Testis (tissue), 3 donors: ENCODE results near the gene GRIN2D. TPM values are rescaled to one million over a fixed set of nuclear protein-coding genes. Genes with fewer than 3 reads are reported as not detected.
A peak's percentile ranks its signal among the peaks of the same experiment; 100 is the strongest.

Experiments
- DNase-seq: peaks from one replicate; pipeline ENCODE4 v3.0.0-alpha.2; 2019
- H3K27ac ChIP-seq, 2 donors: fragments of 200-600 bp; sonication (generic); one replicate each; pipeline ENCODE4 v1.5.1; 2019
- H3K27me3 ChIP-seq: fragments of 200-600 bp; sonication (generic); one replicate; pipeline ENCODE4 v1.5.1; 2019
- H3K36me3 ChIP-seq: fragments of 200-600 bp; sonication (generic); one replicate; pipeline ENCODE4 v1.5.1; 2017; ENCODE audit warnings: low read depth; ENCODE audit errors: missing control alignments
- H3K4me1 ChIP-seq: fragments of 200-600 bp; sonication (generic); one replicate; pipeline ENCODE4 v1.5.1; 2019
- H3K4me3 ChIP-seq, 2 donors: fragments of 200-600 bp; sonication (generic); one replicate each; pipeline ENCODE4 v1.5.1; 2017 to 2019
- H3K9me3 ChIP-seq: fragments of 200-600 bp; sonication (generic); one replicate; pipeline ENCODE4 v1.5.1; 2017
- CTCF ChIP-seq, 3 experiments: fragments of 450-650 bp in 2 of 3; fragments of 200-600 bp in 1 of 3; sonication (generic) in 1 of 3; IDR thresholded peaks; one replicate each; pipeline ENCODE4 v1.5.1; 2016 to 2019; ENCODE audit warnings: antibody characterized with exemption in 3 of 3, mild to moderate bottlenecking in 2 of 3, moderate library complexity in 1 of 3
- POLR2A ChIP-seq: fragments of 450-650 bp; IDR thresholded peaks from one replicate; pipeline ENCODE4 v1.6.1; 2017; ENCODE audit warnings: antibody characterized with exemption, mild to moderate bottlenecking, moderate library complexity
- WGBS, 2 donors: methylation state at CpG; one replicate each; pipeline ENCODE4 v1.1.5; 2018; 5-methylcytosine and 5-hydroxymethylcytosine counted together
- intact Hi-C: fragments of 100-400 bp; cut with DNase I; formaldehyde crosslinking; loops from one replicate; pipeline ENCODE4 v1.15.1; 2023; ENCODE audit warnings: low total_unique reads
- polyA plus RNA-seq: library from polyadenylated mRNA; stranded (reverse); fragments of 350-450 nt; fragmentation: Illumina TruSeq; extraction: RNeasy Lipid Tissue Mini Kit (QIAGEN cat#74804); gene quantifications from one replicate; pipeline ENCODE4 v1.2.3, GENCODE V29; 2014; ENCODE audit warnings: low read depth, low replicate concordance; ENCODE audit not compliant: insufficient read depth
- total RNA-seq, 2 donors: library from RNA; depleted of rRNA; stranded (reverse); fragments of >200 nt; gene quantifications; one replicate each; pipeline ENCODE4 v1.2.3, GENCODE V29; 2016

Gene GRIN2D
- total and polyA plus RNA-seq, 3 donors from 2014 or later: 1.4 to 2.7 (median 2.4) TPM

- DNase-seq: peak; percentile 79
- 51 to 60% methylated on average over 1 to 3 of the region's 3 CpGs for WGBS, 2 donors
Observed at GRCh38 chr19:48403606-48404005, 10.1 kb downstream of the GRIN2D start.

DNA sequence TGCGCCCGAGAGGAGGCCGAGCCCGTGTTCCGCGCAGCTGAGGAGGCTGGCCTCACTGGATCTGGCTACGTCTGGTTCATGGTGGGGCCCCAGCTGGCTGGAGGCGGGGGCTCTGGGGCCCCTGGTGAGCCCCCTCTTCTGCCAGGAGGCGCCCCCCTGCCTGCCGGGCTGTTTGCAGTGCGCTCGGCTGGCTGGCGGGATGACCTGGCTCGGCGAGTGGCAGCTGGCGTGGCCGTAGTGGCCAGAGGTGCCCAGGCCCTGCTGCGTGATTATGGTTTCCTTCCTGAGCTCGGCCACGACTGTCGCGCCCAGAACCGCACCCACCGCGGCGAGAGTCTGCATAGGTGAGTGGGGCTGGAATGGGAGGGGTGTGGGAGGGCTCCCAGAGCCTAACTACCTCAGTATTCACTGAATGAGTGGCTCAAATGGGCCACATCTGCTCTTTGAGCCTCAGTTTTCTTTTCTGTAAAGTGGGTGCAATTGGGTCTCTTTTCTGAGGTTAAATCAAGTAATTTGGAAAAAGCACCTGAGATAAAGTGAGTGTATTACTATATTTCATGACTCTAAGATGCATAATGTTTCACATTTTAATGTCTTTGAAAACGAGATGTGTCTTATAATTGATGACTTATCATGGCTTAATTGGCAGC, 11.7 kb downstream of the GRIN2D start:
- Histone ChIP-seq H3K4me3 (no peak overlapping the region), H3K27ac (no peak overlapping the region), H3K27me3 (no peaks in the 10 kb centered on the region), H3K36me3 (no peaks in the 10 kb centered on the region), H3K9me3 (no peaks in the 10 kb centered on the region), H3K4me1 (no peaks in the 10 kb centered on the region)
- 65 to 74% methylated on average over 1 to 27 of the region's 27 CpGs for WGBS, 2 donors
- TF ChIP-seq POLR2A (no peak), CTCF (IDR thresholded peaks at IDR 0.05) (no peak)
- DNase-seq: no peak
- intact Hi-C loops: no loop called here

More at GRCh38 chr19:48403606-48404005, 10.1 kb downstream of the GRIN2D start:
- Histone ChIP-seq H3K27me3 (no peaks in the 10 kb centered on the region), H3K4me3 (no peak overlapping the region), H3K9me3 (no peaks in the 10 kb centered on the region), H3K4me1 (no peaks in the 10 kb centered on the region), H3K27ac (no peak overlapping the region), H3K36me3 (no peaks in the 10 kb centered on the region)
- intact Hi-C loops: no loop called here
- no peak for TF ChIP-seq CTCF (IDR thresholded peaks at IDR 0.05)
- no peak for TF ChIP-seq POLR2A

GRCh38 chr19:48405850-48406249, 12.4 kb downstream of the GRIN2D start:
- Histone ChIP-seq H3K27me3 (no peaks in the 10 kb centered on the region), H3K9me3 (no peaks in the 10 kb centered on the region), H3K4me1 (no peaks in the 10 kb centered on the region), H3K27ac (no peak overlapping the region), H3K4me3 (no peak overlapping the region), H3K36me3 (no peaks in the 10 kb centered on the region)
- TF ChIP-seq POLR2A (no peak), CTCF (IDR thresholded peaks at IDR 0.05) (no peak)
- intact Hi-C loops: no loop called here
- WGBS, 2 donors: 64 to 76% methylated on average over 13 of the region's 13 CpGs
- peak; percentile 61 for DNase-seq

DNA sequence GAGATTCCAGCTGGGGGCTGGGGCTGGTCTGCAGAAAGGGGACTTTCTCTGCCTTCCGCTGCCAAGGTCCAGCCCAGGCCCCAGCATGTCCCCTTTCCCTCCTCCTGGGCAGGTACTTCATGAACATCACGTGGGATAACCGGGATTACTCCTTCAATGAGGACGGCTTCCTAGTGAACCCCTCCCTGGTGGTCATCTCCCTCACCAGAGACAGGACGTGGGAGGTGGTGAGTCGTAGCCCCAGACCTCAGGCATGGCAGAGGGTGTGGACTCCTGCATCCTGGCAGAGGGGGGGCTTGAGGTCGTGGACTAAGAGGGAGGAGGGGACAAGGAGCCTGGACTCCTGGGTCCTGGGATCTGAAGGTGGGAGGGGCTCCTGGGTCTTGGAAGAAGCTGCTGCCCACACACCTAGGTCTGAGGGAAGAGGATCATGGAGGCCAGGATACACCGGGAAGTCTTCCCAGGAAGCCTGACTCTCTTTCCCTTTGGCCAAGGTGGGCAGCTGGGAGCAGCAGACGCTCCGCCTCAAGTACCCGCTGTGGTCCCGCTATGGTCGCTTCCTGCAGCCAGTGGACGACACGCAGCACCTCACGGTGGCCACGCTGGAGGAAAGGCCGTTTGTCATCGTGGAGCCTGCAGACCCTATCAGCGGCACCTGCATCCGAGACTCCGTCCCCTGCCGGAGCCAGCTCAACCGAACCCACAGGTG, 20.6 kb downstream of the GRIN2D start:
- Histone ChIP-seq H3K36me3 (no peaks in the 10 kb centered on the region), H3K4me3 (no peak overlapping the region)

More for the DNA sequence above, 20.6 kb downstream of the GRIN2D start:
- 51 to 61% methylated on average over 13 to 24 of the region's 24 CpGs for WGBS, 2 donors
- no peak for DNase-seq
- H3K27ac ChIP-seq: no peak overlapping the region
- intact Hi-C loops: no loop called here
- TF ChIP-seq POLR2A: no peak
- TF ChIP-seq CTCF (IDR thresholded peaks at IDR 0.05): no peak
- H3K9me3 ChIP-seq: no peaks in the 10 kb centered on the region
- peaks cover 3% of the 10 kb centered on the region for H3K4me1 ChIP-seq
- H3K27me3 ChIP-seq: no peaks in the 10 kb centered on the region
